ENCODE results near the gene KCTD11. TPM values are rescaled to one million over a fixed set of nuclear protein-coding genes. Genes with fewer than 3 reads are reported as not detected.

Gene KCTD11
- total RNA-seq, 1 experiment from 2014 or later = 11.0 TPM

DNA sequence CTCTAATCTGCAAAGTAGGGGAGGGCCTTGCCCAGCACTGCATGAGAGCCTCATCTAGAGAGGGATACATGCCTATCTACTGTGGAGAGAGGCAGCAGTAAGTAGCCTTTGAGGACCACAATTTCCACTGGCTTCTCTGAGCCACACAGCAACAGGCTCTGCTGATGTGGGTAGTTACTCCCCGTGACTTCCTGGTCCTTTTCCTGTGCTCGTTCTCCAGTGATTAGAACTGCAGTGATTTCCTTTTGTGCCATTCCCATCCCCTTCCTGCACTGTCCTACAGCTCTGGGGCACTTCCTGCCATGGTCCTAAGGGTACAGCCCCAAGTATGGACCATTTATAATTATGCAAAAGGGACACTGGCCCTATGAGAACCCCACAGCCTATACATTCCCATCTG is 39.3 kb downstream of the KCTD11 start:
- ChIA-PET POLR2A (no interaction called here), CTCF (no interaction called here)
- no peak overlapping the region for H3K4me3 ChIP-seq (ENCODE audit: low read depth in 2 of 2, low read length in 2 of 2)
- no peaks in the 10 kb centered on the region for H3K36me3 ChIP-seq (ENCODE audit: control insufficient read depth, insufficient read depth, low read length)
- H3K4me1 ChIP-seq (ENCODE audit: control insufficient read depth, insufficient read depth, low read length) = no peaks in the 10 kb centered on the region
- TF ChIP-seq SIN3A (IDR thresholded peaks at IDR 0.05; ENCODE audit: borderline replicate concordance, insufficient read depth, low read depth, low read length) (no peak), TCF7L2 (IDR thresholded peaks at IDR 0.05; ENCODE audit: low read depth, low read length) (no peak), POLR2AphosphoS5 (IDR thresholded peaks at IDR 0.05; ENCODE audit: low read depth, low read length) (no peak)
- TF ChIP-seq, protein P1, sequence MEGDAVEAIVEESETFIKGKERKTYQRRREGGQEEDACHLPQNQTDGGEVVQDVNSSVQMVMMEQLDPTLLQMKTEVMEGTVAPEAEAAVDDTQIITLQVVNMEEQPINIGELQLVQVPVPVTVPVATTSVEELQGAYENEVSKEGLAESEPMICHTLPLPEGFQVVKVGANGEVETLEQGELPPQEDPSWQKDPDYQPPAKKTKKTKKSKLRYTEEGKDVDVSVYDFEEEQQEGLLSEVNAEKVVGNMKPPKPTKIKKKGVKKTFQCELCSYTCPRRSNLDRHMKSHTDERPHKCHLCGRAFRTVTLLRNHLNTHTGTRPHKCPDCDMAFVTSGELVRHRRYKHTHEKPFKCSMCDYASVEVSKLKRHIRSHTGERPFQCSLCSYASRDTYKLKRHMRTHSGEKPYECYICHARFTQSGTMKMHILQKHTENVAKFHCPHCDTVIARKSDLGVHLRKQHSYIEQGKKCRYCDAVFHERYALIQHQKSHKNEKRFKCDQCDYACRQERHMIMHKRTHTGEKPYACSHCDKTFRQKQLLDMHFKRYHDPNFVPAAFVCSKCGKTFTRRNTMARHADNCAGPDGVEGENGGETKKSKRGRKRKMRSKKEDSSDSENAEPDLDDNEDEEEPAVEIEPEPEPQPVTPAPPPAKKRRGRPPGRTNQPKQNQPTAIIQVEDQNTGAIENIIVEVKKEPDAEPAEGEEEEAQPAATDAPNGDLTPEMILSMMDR (IDR thresholded peaks at IDR 0.05) = no peak
- TF ChIP-seq, protein P2, sequence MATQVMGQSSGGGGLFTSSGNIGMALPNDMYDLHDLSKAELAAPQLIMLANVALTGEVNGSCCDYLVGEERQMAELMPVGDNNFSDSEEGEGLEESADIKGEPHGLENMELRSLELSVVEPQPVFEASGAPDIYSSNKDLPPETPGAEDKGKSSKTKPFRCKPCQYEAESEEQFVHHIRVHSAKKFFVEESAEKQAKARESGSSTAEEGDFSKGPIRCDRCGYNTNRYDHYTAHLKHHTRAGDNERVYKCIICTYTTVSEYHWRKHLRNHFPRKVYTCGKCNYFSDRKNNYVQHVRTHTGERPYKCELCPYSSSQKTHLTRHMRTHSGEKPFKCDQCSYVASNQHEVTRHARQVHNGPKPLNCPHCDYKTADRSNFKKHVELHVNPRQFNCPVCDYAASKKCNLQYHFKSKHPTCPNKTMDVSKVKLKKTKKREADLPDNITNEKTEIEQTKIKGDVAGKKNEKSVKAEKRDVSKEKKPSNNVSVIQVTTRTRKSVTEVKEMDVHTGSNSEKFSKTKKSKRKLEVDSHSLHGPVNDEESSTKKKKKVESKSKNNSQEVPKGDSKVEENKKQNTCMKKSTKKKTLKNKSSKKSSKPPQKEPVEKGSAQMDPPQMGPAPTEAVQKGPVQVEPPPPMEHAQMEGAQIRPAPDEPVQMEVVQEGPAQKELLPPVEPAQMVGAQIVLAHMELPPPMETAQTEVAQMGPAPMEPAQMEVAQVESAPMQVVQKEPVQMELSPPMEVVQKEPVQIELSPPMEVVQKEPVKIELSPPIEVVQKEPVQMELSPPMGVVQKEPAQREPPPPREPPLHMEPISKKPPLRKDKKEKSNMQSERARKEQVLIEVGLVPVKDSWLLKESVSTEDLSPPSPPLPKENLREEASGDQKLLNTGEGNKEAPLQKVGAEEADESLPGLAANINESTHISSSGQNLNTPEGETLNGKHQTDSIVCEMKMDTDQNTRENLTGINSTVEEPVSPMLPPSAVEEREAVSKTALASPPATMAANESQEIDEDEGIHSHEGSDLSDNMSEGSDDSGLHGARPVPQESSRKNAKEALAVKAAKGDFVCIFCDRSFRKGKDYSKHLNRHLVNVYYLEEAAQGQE (IDR thresholded peaks at IDR 0.05; ENCODE audit: insufficient read depth in 1 of 2, low read depth in 2 of 2, low read length in 1 of 2) = no peak
- no peaks in the 10 kb centered on the region for H3K27me3 ChIP-seq (ENCODE audit: control insufficient read depth, insufficient read depth, low read length)
- BruUV-seq (replicated peaks) = no TSS peak
- DNase-seq (ENCODE audit: low read depth, low spot score) (no peak), ATAC-seq (no peak)
- intact Hi-C loops (cut with micrococcal nuclease; ENCODE audit: unreplicated experiment) (no loop called here), in situ Hi-C loops (cut with HindIII; ENCODE audit: low pct_unique_long_range_greater_than_20kb, low sequenced_read_pairs) (no loop called here)
- no peaks in the 10 kb centered on the region for H3K9me3 ChIP-seq (ENCODE audit: control insufficient read depth, insufficient read depth, low read depth, low read length)
- no peak overlapping the region for H3K27ac ChIP-seq (ENCODE audit: low read length)

DNA sequence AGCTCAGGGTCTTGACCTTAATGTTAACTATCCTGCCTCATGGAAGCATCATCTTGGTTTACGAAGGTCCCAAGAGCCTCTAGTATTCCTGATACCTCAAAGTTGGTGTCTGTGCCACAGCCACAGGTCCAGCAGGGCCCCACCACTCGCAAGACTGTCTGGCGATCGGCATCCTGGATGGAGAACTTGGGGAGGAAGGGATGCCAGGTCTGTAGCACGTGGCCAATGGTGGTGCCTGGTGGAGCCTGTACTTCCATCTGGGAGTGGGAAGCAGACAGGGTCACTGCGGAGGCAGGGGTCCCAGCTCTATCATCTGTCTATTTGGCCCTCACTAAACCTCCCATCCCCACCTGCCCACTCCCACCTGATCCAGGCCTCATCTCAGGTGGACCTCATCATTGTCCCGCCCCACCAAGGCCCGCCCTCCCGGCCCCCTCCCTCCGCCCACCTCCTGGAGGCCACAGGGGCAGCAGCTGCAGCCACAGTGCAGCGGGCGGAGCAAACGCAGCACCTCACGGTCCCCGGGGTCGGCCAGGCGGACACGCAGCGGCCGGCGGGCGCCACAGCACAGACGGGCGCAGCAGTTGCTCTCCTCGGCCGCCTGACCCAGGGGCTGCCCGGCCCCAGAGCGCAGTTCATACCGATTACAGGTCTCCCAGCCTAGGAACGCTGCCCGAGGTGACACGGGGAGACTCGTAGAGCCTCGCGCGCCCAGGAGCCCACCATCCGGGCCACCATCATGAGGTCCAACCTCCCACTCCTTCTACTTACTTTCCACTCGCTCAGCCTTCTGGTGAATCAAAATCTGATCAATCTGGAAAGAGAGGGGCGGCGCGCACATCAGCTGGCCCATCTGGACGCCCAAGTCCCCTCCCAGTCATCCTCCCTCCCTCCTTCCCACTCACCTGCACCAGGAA is 41.0 kb downstream of the KCTD11 start:
- CTCF ChIA-PET = no interaction called here

More for the DNA sequence above, 41.0 kb downstream of the KCTD11 start:
- peak overlapping the region; percentile 71 to 82 for H3K4me3 ChIP-seq (ENCODE audit: low read depth in 2 of 2, low read length in 2 of 2)
- no peaks in the 10 kb centered on the region for H3K4me1 ChIP-seq (ENCODE audit: control insufficient read depth, insufficient read depth, low read length)
- no peaks in the 10 kb centered on the region for H3K36me3 ChIP-seq (ENCODE audit: control insufficient read depth, insufficient read depth, low read length)
- BruUV-seq (replicated peaks) = no TSS peak
- no peaks in the 10 kb centered on the region for H3K9me3 ChIP-seq (ENCODE audit: control insufficient read depth, insufficient read depth, low read depth, low read length)
- POLR2A ChIA-PET = no interaction called here
- intact Hi-C loops (cut with micrococcal nuclease; ENCODE audit: unreplicated experiment) (no loop called here), in situ Hi-C loops (cut with HindIII; ENCODE audit: low pct_unique_long_range_greater_than_20kb, low sequenced_read_pairs) (no loop called here)
- no peak for ATAC-seq
- DNase-seq (ENCODE audit: low read depth, low spot score) = no peak
- H3K27ac ChIP-seq (ENCODE audit: low read length) = peak overlapping the region; percentile 73; the same call in 1 of the 2 replicates
- TF ChIP-seq, protein P1 (IDR thresholded peaks at IDR 0.05) = no peak
- TF ChIP-seq, protein P2 (IDR thresholded peaks at IDR 0.05; ENCODE audit: insufficient read depth in 1 of 2, low read depth in 2 of 2, low read length in 1 of 2) = no peak
- TF ChIP-seq SIN3A (IDR thresholded peaks at IDR 0.05; ENCODE audit: borderline replicate concordance, insufficient read depth, low read depth, low read length) = no peak
- TF ChIP-seq TCF7L2 (IDR thresholded peaks at IDR 0.05; ENCODE audit: low read depth, low read length) = no peak
- TF ChIP-seq POLR2AphosphoS5 (IDR thresholded peaks at IDR 0.05; ENCODE audit: low read depth, low read length) = no peak
- no peaks in the 10 kb centered on the region for H3K27me3 ChIP-seq (ENCODE audit: control insufficient read depth, insufficient read depth, low read length)
